ENCODE measurements around the gene GUCY2C.

DNA sequence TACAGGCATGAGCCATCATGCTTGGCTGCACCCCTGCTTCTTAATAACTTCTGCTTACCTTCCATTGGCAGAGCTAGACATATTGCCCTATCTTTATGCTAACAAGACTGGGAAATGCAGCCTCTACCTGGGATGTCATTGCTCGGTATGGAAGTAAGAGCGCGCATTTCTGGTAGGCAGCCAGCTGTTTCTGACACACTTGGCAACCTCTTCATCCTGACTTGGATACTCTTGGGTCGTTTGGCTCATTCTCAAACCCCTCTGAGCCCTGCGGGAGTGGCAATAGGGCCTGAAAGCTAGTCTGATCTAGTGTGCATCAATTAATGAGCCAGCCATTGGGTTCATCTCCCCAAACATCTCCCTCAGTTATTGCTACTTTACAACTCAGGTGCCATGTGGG is 123.3 kb downstream of the GUCY2C start:
- TF ChIP-seq EZH2 (IDR thresholded peaks at IDR 0.05; ENCODE audit: borderline replicate concordance, insufficient read depth, low read depth, low read length, poor library complexity, severe bottlenecking) = no peak
- TF ChIP-seq, protein P1, sequence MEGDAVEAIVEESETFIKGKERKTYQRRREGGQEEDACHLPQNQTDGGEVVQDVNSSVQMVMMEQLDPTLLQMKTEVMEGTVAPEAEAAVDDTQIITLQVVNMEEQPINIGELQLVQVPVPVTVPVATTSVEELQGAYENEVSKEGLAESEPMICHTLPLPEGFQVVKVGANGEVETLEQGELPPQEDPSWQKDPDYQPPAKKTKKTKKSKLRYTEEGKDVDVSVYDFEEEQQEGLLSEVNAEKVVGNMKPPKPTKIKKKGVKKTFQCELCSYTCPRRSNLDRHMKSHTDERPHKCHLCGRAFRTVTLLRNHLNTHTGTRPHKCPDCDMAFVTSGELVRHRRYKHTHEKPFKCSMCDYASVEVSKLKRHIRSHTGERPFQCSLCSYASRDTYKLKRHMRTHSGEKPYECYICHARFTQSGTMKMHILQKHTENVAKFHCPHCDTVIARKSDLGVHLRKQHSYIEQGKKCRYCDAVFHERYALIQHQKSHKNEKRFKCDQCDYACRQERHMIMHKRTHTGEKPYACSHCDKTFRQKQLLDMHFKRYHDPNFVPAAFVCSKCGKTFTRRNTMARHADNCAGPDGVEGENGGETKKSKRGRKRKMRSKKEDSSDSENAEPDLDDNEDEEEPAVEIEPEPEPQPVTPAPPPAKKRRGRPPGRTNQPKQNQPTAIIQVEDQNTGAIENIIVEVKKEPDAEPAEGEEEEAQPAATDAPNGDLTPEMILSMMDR (IDR thresholded peaks at IDR 0.05) = no peak
